K562 (cell line): ENCODE results near the gene SLBP. TPM values are rescaled to one million over a fixed set of nuclear protein-coding genes. Genes with fewer than 3 reads are reported as not detected.
A peak's percentile ranks its signal among the peaks of the same experiment; 100 is the strongest.

ENCODE experiments used
- BCLAF1 ChIP-seq, 2 experiments: fragments of 450-650 bp in 1 of 2; IDR thresholded peaks; 2 replicates each; pipeline ENCODE4 v1.6.1; 2011 to 2017; ENCODE audit warnings: low read depth in 2 of 2, antibody characterized with exemption in 1 of 2, borderline replicate concordance in 1 of 2, low read length in 1 of 2, mild to moderate bottlenecking in 1 of 2, mixed read lengths in 1 of 2; ENCODE audit not compliant: control insufficient read depth in 1 of 2
- CCNT2 ChIP-seq: IDR thresholded peaks from 2 replicates; pipeline ENCODE4 v1.6.1; 2011; ENCODE audit warnings: borderline replicate concordance, low read depth, mild to moderate bottlenecking, moderate library complexity, mixed read lengths, low read length; ENCODE audit not compliant: insufficient read length; ENCODE audit errors: extremely low read depth
- ILF3 ChIP-seq: fragments of 450-650 bp; IDR thresholded peaks from 2 replicates; pipeline ENCODE4 v1.6.1; 2018; ENCODE audit warnings: antibody characterized with exemption, mild to moderate bottlenecking, moderate library complexity, borderline replicate concordance
- ILK ChIP-seq: fragments of 450-650 bp; IDR thresholded peaks from 2 replicates; pipeline ENCODE4 v1.6.1; 2016; ENCODE audit warnings: missing genetic modification characterization, low read depth, mild to moderate bottlenecking, missing compliant biosample characterization, moderate library complexity, borderline replicate concordance
- KDM2B ChIP-seq: fragments of 250-450 bp; sonication (Bioruptor Pico); IDR thresholded peaks from 2 replicates; pipeline ENCODE4 v1.8.0; 2021; ENCODE audit warnings: mild to moderate bottlenecking, moderate library complexity
- MAFK ChIP-seq: IDR thresholded peaks from 2 replicates; pipeline ENCODE4 v1.6.1; 2011; ENCODE audit warnings: low read length, improper control_type of control experiment
- NFIX ChIP-seq: fragments of 250-450 bp; sonication (Bioruptor Pico); IDR thresholded peaks from 2 replicates; pipeline ENCODE4 v1.4.0; 2020; ENCODE audit warnings: low read depth, mild to moderate bottlenecking, moderate library complexity
- NR3C1 ChIP-seq: sonication (generic); formaldehyde crosslinking; IDR thresholded peaks from 2 replicates; pipeline ENCODE4 v1.8.1; 2022; ENCODE audit warnings: missing genetic modification reagents
- NRF1 ChIP-seq, 2 experiments: fragments of 450-650 bp; IDR thresholded peaks in 1 of 2; conservative IDR thresholded peaks in 1 of 2; 2 replicates each; pipeline ENCODE4 v1.6.1; 2014; ENCODE audit warnings: mild to moderate bottlenecking in 2 of 2
- PML ChIP-seq: IDR thresholded peaks from 2 replicates; pipeline ENCODE4 v1.6.1; 2012; ENCODE audit warnings: low read length, inconsistent platforms
- RBBP5 ChIP-seq: fragments of 200-600 bp; sonication (generic); IDR thresholded peaks from 2 replicates; pipeline ENCODE4 v1.6.1; 2012; ENCODE audit warnings: borderline replicate concordance, mild to moderate bottlenecking, low read length, control low read depth, inconsistent platforms; ENCODE audit not compliant: insufficient read depth, poor library complexity, severe bottlenecking
- RBM15 ChIP-seq: fragments of 200-400 bp; formaldehyde crosslinking; IDR thresholded peaks from 2 replicates; pipeline ENCODE4 v1.6.1; 2018; ENCODE audit warnings: mild to moderate bottlenecking, low read length, moderate library complexity; ENCODE audit not compliant: insufficient read depth
- SPI1 ChIP-seq: IDR thresholded peaks from 2 replicates; pipeline ENCODE4 v1.6.1; 2011; ENCODE audit warnings: low read depth, low read length, control low read depth, borderline replicate concordance
- STAT5B ChIP-seq: fragments of 250-450 bp; sonication (Bioruptor Pico); IDR thresholded peaks from 2 replicates; pipeline ENCODE4 v1.8.0; 2021; ENCODE audit warnings: mild to moderate bottlenecking, inconsistent platforms
- TCF15 ChIP-seq: fragments of 250-450 bp; sonication (Bioruptor Pico); IDR thresholded peaks from 2 replicates; pipeline ENCODE4 v1.8.0; 2022; ENCODE audit warnings: moderate library complexity, mild to moderate bottlenecking, inconsistent platforms
- ZBTB7A ChIP-seq: IDR thresholded peaks from 2 replicates; pipeline ENCODE4 v1.6.1; 2011; ENCODE audit warnings: low read depth, mild to moderate bottlenecking, low read length, moderate library complexity, borderline replicate concordance; ENCODE audit not compliant: control insufficient read depth
- ZNF263 ChIP-seq: sonication (generic); formaldehyde crosslinking; IDR thresholded peaks from 2 replicates; pipeline ENCODE4 v1.8.0; 2022; ENCODE audit warnings: mild to moderate bottlenecking, missing genetic modification reagents, borderline replicate concordance
- ZNF280A ChIP-seq: fragments of 450-650 bp; IDR thresholded peaks from 2 replicates; pipeline ENCODE4 v1.6.1; 2018; ENCODE audit warnings: mild to moderate bottlenecking, low read depth; ENCODE audit not compliant: partially characterized antibody
- ZNF589 ChIP-seq: fragments of 200-800 bp; sonication (Bioruptor generic); IDR thresholded peaks from 2 replicates; pipeline ENCODE4 v1.6.1; 2016; ENCODE audit warnings: low read depth, missing genetic modification characterization, missing compliant biosample characterization
- polyA plus RNA-seq, 8 experiments: library from polyadenylated mRNA; depleted of rRNA in 4 of 8; stranded (reverse) in 5 of 8; unstranded in 3 of 8; fragments of >200 nt; fragmentation: Nextera tagmentation in 2 of 8; fragmentation: Illumina TruSeq in 1 of 8; extraction: Ambion mirVana in 2 of 8; extraction: Trizol in 1 of 8; gene quantifications; 2 replicates each; pipeline versions ENCODE4 v1.2.1 to v1.2.3, GENCODE V29; 2011 to 2014; ENCODE audit warnings: inconsistent platforms in 1 of 8, missing spikeins in 1 of 8
- total RNA-seq, 7 experiments: library from RNA; depleted of rRNA in 6 of 7; stranded (reverse); fragments of >200 nt in 6 of 7; fragmentation: Illumina TruSeq in 2 of 7; extraction: Trizol in 2 of 7; gene quantifications; 2 replicates each; pipeline versions ENCODE4 v1.2.1 to v1.2.3, GENCODE V29; 2011 to 2021; ENCODE audit warnings: low replicate concordance in 1 of 7
- TF ChIP-seq, protein P1 (sequence below): fragments of 250-450 bp; sonication (Bioruptor Pico); IDR thresholded peaks from 2 replicates; pipeline ENCODE4 v1.5.0; 2020; ENCODE audit warnings: mild to moderate bottlenecking

Gene SLBP
- total and polyA plus RNA-seq, 9 of the 15 experiments (the other 6 are each of a cell fraction or from before 2014, with no cell fraction given): 49.4 to 221 (median 162) TPM

- TF ChIP-seq RBBP5: peak; percentile 77
- TF ChIP-seq, protein P1, sequence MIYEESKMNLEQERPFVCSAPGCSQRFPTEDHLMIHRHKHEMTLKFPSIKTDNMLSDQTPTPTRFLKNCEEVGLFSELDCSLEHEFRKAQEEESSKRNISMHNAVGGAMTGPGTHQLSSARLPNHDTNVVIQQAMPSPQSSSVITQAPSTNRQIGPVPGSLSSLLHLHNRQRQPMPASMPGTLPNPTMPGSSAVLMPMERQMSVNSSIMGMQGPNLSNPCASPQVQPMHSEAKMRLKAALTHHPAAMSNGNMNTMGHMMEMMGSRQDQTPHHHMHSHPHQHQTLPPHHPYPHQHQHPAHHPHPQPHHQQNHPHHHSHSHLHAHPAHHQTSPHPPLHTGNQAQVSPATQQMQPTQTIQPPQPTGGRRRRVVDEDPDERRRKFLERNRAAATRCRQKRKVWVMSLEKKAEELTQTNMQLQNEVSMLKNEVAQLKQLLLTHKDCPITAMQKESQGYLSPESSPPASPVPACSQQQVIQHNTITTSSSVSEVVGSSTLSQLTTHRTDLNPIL (CRISPR knock-in tag): no peak
- TF ChIP-seq ZNF589 (CRISPR knock-in tag): no peak
- no peak for TF ChIP-seq BCLAF1 (IDR thresholded peaks at IDR 0.05; ENCODE audit: borderline replicate concordance in 1 of 2, control insufficient read depth in 1 of 2, low read depth in 2 of 2, low read length in 1 of 2)
- no peak for TF ChIP-seq STAT5B (CRISPR knock-in tag)
- TF ChIP-seq ZNF263 (CRISPR knock-in tag): peak; percentile 16; the same call in 1 of the 2 replicates
- no peak for TF ChIP-seq SPI1
- TF ChIP-seq TCF15 (CRISPR knock-in tag): no peak
- TF ChIP-seq RBM15: no peak
- TF ChIP-seq KDM2B (CRISPR knock-in tag): no peak
- no peak for TF ChIP-seq ZBTB7A
- TF ChIP-seq ILK: no peak
- peak; percentile 92 to 93 for TF ChIP-seq NRF1 (conservative IDR thresholded peaks at IDR 0.05 in 1 of 2, IDR thresholded peaks at IDR 0.05 in 1 of 2)
- no peak for TF ChIP-seq ZNF280A
- TF ChIP-seq NR3C1: peak; percentile 74; the same call in 1 of the 2 replicates
- TF ChIP-seq NFIX (CRISPR knock-in tag): no peak
- TF ChIP-seq CCNT2: peak; percentile 7
- no peak for TF ChIP-seq MAFK
- no peak for TF ChIP-seq ILF3
- no peak for TF ChIP-seq PML
Measured at GRCh38 chr4:1720163-1720983, 8.3 kb upstream of the SLBP start (continued).
